Islet of Langerhans (tissue), 1 donor: ENCODE data around the gene ETFRF1.

ENCODE experiments used
- FAIRE-seq: peaks from one replicate; lab custom pipeline; 2011; peaks lifted over from hg19 to GRCh38; lab: Jason Lieb, UNC

Gene ETFRF1

DNA sequence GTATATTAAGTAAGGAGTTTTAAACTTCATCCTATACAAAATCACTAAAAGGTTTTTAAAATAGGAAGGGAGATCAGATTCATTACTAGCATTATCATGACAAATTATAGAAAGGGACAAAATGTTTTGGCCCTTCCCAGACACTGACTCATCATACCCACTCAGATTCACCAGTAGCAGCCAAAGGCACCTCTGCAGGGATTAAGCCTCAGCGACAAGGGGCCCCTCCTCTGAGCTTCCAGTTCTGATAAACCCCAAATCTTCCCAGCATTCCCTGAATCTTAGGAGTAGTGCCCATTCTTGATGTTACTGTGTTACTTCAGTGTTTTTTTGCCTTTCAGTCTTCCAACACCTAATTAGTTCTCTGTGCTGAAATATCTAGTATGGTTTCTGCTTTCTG is 41.2 kb downstream of the ETFRF1 start:
- no peak for FAIRE-seq

DNA sequence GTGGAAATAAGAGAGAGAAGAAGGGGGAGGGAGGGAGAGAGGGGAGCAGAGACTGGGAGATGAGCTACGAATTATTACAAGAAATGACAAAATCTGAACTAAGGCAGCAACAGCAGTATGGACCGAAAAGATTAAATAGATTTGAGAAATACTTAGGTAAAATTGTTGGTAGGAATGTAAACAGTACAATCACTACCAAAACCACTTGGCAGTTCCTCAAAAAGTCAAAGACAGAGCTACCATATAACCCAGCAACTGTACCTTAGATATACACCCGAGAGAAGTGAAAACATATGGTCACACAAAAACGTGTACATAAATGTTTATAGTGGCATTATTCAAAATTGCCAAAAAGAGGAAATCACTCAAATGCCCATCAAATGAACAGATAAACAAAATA is 41.6 kb downstream of the ETFRF1 start:
- FAIRE-seq = no peak

DNA sequence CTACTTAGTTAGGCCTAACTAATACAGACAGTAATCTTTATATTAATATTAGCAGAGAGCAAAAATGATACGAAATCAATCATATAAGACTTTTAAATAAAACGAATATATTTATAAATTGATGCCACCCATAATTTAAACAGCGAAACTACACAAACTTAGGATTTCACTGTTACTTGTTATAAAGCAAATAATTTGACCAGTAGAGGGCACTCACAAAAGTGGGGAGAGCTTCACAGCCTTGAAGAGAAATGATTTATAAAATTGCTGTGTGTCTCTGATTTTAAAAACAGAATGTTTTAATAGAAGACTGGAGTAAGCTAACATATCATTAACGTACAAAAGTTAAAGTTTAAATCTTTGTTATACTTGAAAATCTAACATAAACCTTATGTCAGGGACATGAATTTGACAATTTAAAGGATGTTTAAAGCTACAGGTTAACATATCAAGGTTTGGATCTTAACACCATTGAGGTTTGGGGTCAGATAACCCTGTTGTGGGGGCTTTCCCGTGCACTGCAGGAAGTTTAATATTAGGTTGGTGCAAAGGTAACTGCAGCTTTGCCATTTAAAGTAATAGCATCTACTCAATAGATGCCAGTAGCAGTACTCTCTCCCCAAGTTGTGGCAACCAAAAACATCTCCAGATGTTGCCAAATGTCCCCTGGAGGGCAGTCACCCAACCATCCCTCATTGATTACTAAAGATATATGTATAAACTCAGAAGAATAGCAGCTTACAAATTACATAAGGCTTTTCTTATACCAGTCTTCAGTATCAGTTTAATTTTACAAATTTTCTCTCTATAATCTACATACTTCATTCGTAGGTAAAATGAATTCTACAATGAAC is 46.4 kb downstream of the ETFRF1 start:
- FAIRE-seq = peak; percentile 99

DNA sequence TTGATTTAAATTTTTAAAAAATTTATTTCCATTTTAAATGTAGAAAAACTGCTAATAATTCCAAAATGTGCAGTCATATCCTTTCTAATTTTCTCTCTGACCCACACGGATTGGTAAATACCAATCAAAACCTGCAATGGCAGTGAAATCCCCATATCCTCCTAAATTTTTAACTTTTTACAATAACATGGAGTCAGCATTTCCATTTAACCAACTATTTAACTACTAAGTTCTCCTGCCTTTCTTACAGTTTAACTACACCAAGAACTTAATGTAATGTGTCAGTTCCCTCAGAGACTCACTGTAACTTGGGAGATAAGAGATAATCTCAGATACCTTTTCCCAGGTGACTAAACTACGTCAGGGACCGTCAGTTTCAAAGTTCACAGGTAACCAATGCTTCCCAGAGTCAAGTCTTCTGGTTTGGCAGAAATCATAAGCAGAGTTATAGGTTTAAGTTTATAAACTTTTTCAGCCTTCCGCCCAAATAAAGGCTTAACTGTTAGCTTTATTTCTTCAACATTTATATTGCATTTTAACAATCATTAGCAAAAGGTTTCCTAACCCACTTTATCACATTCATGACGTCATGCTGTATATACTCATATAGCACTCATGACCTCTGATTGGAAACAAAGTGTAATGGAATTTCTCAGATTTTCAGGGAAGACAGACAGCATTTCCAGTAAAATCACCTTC is 48.1 kb downstream of the ETFRF1 start:
- FAIRE-seq = no peak

DNA sequence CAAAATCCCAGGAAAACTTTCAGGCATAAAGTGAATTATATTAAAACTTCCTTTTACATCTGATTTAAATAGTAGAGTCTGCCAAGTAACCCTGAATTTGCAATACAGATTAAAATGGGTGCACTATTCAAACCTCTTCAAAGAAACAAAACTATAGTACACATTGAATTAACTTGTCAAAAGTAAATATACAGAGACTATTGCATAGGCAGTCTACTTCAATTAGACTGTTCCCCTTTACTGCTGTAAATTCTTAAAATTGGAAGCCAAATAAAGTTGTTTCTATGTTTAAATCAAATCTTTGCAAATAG is 48.6 kb downstream of the ETFRF1 start:
- no peak for FAIRE-seq

DNA sequence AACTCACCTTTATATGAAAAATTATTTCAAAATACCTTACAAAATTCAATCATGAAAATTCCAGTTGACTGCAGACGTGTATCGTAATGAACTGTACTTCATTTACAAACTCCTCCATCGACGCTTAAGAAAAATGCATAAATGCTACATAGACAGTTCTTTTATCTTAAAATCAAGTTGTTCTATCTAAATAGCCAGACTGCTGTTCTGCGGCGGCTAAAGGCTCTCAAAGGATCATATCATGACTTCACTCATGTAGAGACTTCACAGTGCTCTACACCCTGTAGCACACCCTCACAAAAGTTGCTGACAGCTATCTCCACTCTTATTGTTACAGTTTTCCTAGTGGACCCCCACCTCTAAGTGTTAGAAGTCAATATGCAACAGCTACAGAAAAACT is 50.5 kb downstream of the ETFRF1 start:
- no peak for FAIRE-seq

DNA sequence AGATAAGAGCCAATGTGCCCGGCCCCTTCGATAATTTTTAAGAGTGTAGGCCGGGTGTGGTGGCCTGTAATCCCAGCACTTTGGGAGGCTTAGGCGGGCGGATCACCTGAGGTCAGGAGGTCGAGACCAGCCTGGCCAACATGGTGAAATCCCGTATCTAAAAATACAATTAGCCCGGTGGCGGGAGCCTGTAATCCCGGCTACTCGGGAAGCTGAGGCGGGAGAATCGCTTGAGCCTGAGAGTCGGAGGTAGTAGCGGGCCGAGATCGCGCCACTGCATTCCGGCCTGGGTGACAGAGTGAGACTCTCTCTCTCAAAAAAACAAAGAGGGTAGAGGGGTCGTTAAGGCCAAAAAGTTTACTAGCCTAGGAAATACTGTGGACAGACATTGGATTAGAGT is 53.1 kb downstream of the ETFRF1 start:
- no peak for FAIRE-seq

DNA sequence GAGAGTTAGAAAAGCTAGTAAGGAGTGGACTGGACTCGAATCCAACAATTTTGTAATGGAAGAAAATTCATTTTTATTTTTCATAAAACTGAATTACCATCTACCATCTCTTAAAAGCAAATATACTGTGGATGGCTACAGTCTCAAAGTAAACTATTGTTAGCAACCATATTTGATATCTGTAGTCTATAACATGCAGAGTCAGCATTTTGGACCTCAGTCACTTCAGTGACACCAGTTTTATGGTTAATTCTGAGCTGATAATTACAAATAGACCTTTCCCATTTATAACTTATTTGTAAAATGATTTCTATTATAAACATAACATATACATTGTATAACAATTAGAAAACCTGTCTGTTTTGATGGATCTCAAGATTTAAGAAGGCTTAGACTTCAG is 53.7 kb downstream of the ETFRF1 start:
- peak; percentile 79 for FAIRE-seq

DNA sequence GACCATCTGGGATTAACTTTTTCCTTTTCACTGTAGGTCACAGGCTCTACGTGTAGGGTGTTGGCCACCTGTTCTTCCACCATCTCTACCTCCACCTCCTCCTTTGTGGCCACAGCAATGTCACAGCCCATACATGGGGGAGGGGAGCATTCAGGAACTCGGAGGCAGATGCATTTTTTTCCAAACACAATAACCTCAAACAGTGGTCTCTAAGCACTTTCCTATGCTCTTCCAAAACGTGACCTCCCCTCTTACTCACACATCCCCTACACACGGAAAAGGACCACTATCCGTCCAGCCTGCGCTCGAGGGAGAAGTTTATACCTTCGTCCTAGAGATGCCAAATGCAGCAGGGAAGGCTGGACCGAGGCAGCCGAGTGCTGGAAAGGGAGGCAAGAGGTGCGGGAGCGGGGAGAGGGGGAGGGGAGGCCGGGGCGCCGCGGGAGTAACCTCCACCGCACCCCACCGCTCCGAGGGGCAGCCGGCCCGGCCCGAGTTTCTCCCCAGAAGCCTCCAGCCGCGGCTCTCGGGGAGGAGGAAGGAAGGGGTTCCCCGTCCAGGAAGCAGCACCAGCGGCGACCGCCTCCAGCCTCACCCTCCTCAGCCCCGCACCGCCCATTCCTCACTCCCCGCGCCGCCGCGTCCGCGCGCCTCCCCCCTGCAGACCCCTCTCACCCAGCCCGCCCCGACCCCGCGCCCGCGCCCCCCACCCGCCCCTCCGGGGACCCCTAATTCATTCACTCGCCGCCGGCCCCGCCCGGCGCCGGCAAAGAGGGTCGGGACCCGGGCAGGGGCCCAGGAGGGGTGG is 55.1 kb downstream of the ETFRF1 start:
- no peak for FAIRE-seq

DNA sequence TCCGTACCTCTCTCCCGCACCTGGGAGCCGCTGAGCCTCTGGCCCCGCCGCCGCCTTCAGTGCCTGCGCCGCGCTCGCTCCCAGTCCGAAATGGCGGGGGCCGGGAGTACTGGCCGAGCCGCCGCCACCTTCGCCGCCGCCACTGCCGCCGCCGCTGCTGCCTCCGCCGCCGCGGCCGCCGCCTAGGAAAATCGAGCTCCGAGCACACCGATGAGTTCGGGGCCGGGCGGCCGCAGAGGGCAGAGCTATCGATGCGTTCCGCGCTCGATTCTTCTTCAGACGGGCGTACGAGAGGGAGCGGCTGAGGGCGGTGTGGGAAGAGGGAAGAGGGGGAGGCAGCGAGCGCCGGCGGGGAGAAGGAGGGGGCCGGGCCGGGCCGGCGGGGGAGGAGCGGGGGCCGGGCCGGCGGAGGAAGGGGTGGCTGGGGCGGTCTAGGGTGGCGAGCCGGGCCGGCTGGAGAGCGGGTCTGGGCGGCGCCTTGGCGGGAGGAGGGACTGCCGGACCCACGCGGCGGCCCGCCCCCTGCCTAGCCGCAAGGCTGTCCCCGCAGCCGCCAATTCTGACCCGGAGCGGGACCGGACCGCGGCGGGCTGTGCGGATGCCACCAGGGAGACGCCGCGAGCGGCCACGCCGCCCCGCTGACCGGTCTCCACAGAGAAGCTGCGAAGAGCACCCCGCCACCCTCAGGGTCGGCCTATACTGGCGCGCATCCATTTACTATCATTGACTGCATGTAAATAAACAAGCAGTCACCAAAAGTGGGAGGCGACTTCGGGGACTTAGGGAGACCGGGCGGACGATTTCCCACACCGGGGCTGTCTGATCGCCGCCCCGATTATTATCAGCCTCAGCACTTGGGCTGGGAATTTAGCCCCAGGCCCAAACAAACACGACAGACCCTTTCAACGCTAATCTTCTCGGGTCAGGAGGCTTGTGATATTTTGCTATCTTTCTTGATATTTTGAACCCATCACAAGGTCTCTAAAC is 56.0 kb downstream of the ETFRF1 start, which contains the start of gene KRAS:
KRAS (minus strand) TSS at position 186 of the 987 bp plus-strand sequence.
- no peak for FAIRE-seq

DNA sequence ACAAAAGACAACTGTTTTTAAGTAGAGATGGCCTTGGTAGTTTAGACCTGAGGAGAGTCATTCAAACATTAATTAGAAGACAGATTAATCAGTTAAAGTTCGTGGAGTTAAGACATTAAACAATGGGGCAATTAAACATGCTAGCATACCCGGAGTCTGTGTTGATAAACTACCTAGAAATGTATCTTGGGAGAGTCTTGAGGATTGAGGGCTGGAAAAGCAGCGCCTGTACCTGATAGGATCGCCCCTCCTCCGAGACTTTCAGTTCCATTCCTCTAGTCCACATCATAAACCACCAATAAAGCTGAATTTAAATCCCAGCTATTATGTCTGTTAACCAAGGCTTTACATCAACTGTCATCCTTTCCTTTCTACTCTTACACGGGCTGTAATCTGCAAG is 56.7 kb downstream of the ETFRF1 start:
- peak; percentile 5 for FAIRE-seq

DNA sequence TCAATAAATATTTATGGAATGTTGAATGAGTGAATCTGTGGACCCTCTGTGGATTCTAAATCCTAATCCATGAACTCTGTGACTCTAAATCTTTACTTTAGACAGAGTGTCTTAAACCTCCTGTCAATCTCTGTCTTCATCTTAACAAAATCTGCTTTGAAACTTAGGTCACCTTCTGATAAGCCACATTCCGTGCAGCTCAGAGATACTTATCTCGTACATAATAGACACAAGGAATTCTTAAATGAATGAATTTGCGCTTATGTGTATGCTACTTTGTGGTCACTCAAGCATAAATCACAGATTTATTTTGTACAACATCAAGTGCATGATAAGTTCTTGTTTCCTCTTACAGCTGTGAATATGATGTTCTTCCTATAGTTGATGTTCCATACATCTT is 57.9 kb downstream of the ETFRF1 start:
- FAIRE-seq = no peak

DNA sequence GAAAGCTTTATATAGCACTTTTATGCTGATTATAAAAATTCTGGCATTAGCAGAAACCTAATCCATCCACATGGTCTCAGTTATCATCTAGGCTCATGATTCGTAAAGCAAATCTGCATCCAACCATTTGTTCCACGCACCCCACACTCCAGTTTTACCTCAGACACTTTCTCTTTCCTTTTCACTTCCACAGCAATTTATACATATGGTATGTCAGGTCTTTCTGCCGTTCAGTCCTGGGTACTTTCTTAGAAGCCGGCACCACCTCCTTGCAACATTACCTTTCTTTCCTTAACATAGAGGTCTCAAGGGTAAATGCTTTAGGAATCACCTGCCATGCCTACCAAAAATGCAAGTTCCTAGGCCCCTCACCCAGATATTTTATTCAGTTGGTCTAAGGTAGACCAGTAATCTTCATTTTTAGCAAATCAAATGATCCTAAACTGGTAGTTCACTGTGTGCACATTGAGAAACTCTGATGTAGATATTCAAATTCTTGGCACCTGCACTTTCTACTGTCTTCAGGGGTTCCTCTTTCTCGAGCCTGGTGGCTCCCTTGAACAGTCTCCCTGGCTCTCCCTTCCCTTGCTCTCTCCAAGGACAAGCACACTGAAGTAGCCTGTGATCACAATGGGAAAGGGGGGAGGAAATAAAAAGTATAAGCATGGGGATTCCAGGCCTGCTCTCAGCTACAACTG is 58.5 kb downstream of the ETFRF1 start:
- FAIRE-seq = no peak

DNA sequence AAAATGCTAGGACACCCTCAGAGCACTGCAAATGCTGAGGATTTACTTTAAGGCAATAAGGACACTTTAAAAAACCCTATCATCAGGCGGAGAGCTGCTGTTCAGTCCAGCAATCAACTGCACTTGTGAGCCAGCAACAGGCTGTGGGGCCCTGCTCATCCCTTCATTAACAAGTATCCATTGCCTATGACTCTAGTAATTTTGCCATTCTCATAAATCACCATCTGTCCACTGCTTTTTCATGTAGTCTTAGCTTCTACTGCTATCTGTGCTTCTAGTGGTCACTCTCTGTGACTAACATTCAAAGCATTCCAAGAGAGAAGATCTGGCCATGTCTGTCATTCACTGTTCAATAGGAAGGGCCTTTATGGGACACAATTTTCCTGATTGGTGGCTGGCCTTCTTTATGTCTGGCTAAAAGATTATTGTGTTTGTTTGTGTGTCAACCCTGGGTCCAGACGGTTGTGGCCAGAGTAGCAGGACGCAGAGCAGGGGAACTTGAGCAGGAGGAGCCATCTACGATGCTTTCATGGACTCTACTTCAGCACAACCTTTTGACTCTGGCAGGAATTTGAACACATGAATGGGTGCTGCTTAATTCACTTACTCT is 59.3 kb downstream of the ETFRF1 start:
- no peak for FAIRE-seq
